ENCODE results near the gene MAJIN.

- TF ChIP-seq CTCF (IDR thresholded peaks at IDR 0.05; ENCODE audit: insufficient read depth, low read length, poor library complexity, severe bottlenecking) (no peak), EZH2phosphoT487 (conservative IDR thresholded peaks at IDR 0.05; ENCODE audit: low read length) (no peak)
These were observed 16.3 kb upstream of the MAJIN start for GRCh38 chr11:64987998-64988854.
